ENCODE results near the gene NUDT8. TPM values are rescaled to one million over a fixed set of nuclear protein-coding genes. Genes with fewer than 3 reads are reported as not detected.
"Not testable (repeated sequence)": the region's sequence is repeated elsewhere in the genome, so short reads cannot be mapped to it uniquely, and the experiment has no call there.

NUDT8 gene
- total and polyA plus RNA-seq, 2 donors = 3.0 to 5.8 TPM

GRCh38 chr11:67620621-67621020 is 9.1 kb downstream of the NUDT8 start:
- not testable (repeated sequence) for DNase-seq (ENCODE audit: extremely low spot score); H3K4me3 ChIP-seq (ENCODE audit: low read depth, low read length); H3K36me3 ChIP-seq (ENCODE audit: insufficient read depth); H3K27ac ChIP-seq (ENCODE audit: low read depth); H3K4me1 ChIP-seq (ENCODE audit: insufficient read depth)
- WGBS = 81% methylated on average over 13 of the region's 13 CpGs

- 83% methylated on average over 33 of the region's 33 CpGs for WGBS
- not testable (repeated sequence) for H3K36me3 ChIP-seq (ENCODE audit: insufficient read depth); H3K27ac ChIP-seq (ENCODE audit: low read depth); DNase-seq (ENCODE audit: extremely low spot score); H3K4me3 ChIP-seq (ENCODE audit: low read depth, low read length); H3K4me1 ChIP-seq (ENCODE audit: insufficient read depth)
These were observed 9.8 kb downstream of the NUDT8 start for GRCh38 chr11:67619683-67620618.

GRCh38 chr11:67618901-67619659 is 10.7 kb downstream of the NUDT8 start:
- H3K4me1 ChIP-seq (ENCODE audit: insufficient read depth); DNase-seq (ENCODE audit: extremely low spot score); H3K27ac ChIP-seq (ENCODE audit: low read depth); H3K4me3 ChIP-seq (ENCODE audit: low read depth, low read length); H3K36me3 ChIP-seq (ENCODE audit: insufficient read depth): not testable (repeated sequence)
- WGBS = 89% methylated on average over 40 of the region's 40 CpGs

GRCh38 chr11:67617243-67617953 is 12.3 kb downstream of the NUDT8 start:
- 72% methylated on average over 7 of the region's 7 CpGs for WGBS
- DNase-seq (ENCODE audit: extremely low spot score) = no peak
- Histone ChIP-seq H3K36me3 (ENCODE audit: insufficient read depth) (no peaks in the 10 kb centered on the region), H3K4me3 (ENCODE audit: low read depth, low read length) (no peak overlapping the region), H3K27ac (ENCODE audit: low read depth) (no peak overlapping the region), H3K4me1 (ENCODE audit: insufficient read depth) (no peaks in the 10 kb centered on the region)

GRCh38 chr11:67616431-67617242 is 13.1 kb downstream of the NUDT8 start:
- H3K36me3 ChIP-seq (ENCODE audit: insufficient read depth) = no peaks in the 10 kb centered on the region
- no peaks in the 10 kb centered on the region for H3K4me1 ChIP-seq (ENCODE audit: insufficient read depth)
- H3K27ac ChIP-seq (ENCODE audit: low read depth) = no peak overlapping the region
- H3K4me3 ChIP-seq (ENCODE audit: low read depth, low read length) = no peak overlapping the region
- 29% methylated on average over 11 of the region's 11 CpGs for WGBS
- no peak for DNase-seq (ENCODE audit: extremely low spot score)

GRCh38 chr11:67615728-67616430 is 13.9 kb downstream of the NUDT8 start:
- H3K27ac ChIP-seq (ENCODE audit: low read depth) = no peak overlapping the region
- no peaks in the 10 kb centered on the region for H3K36me3 ChIP-seq (ENCODE audit: insufficient read depth)
- no peak for DNase-seq (ENCODE audit: extremely low spot score)
- no peaks in the 10 kb centered on the region for H3K4me1 ChIP-seq (ENCODE audit: insufficient read depth)
- 21% methylated on average over 34 of the region's 34 CpGs for WGBS
- H3K4me3 ChIP-seq (ENCODE audit: low read depth, low read length) = no peak overlapping the region

- H3K4me3 ChIP-seq (ENCODE audit: low read depth, low read length) = no peak overlapping the region
- DNase-seq (ENCODE audit: extremely low spot score) = no peak
- WGBS = 79% methylated on average over 18 of the region's 18 CpGs
- no peak overlapping the region for H3K27ac ChIP-seq (ENCODE audit: low read depth)
- no peaks in the 10 kb centered on the region for H3K4me1 ChIP-seq (ENCODE audit: insufficient read depth)
- H3K36me3 ChIP-seq (ENCODE audit: insufficient read depth) = no peaks in the 10 kb centered on the region
These were observed 14.7 kb downstream of the NUDT8 start for GRCh38 chr11:67614730-67615714.

GRCh38 chr11:67613960-67614715 is 15.6 kb downstream of the NUDT8 start:
- H3K27ac ChIP-seq (ENCODE audit: low read depth) = no peak overlapping the region
- 10% methylated on average over 23 of the region's 23 CpGs for WGBS
- no peak for DNase-seq (ENCODE audit: extremely low spot score)

GRCh38 chr11:67613313-67613959 is 16.3 kb downstream of the NUDT8 start:
- Histone ChIP-seq H3K36me3 (ENCODE audit: insufficient read depth) (no peaks in the 10 kb centered on the region), H3K27ac (ENCODE audit: low read depth) (no peak overlapping the region)
- 84% methylated on average over 17 of the region's 17 CpGs for WGBS

More at GRCh38 chr11:67613960-67614715, 15.6 kb downstream of the NUDT8 start:
- Histone ChIP-seq H3K36me3 (ENCODE audit: insufficient read depth) (no peaks in the 10 kb centered on the region), H3K4me3 (ENCODE audit: low read depth, low read length) (peak overlapping the region; percentile 6), H3K4me1 (ENCODE audit: insufficient read depth) (no peaks in the 10 kb centered on the region)

GRCh38 chr11:67612751-67613150 is 17.0 kb downstream of the NUDT8 start:
- Histone ChIP-seq H3K4me1 (ENCODE audit: insufficient read depth) (no peaks in the 10 kb centered on the region), H3K36me3 (ENCODE audit: insufficient read depth) (no peaks in the 10 kb centered on the region), H3K4me3 (ENCODE audit: low read depth, low read length) (no peak overlapping the region), H3K27ac (ENCODE audit: low read depth) (no peak overlapping the region)
- DNase-seq (ENCODE audit: extremely low spot score) = no peak
- 88% methylated on average over 13 of the region's 13 CpGs for WGBS

More at GRCh38 chr11:67613313-67613959, 16.3 kb downstream of the NUDT8 start:
- H3K4me1 ChIP-seq (ENCODE audit: insufficient read depth) = no peaks in the 10 kb centered on the region
- no peak for DNase-seq (ENCODE audit: extremely low spot score)
- no peak overlapping the region for H3K4me3 ChIP-seq (ENCODE audit: low read depth, low read length)
